NCI-H510A (cell line): ENCODE data around the gene CCDC89.
A peak's percentile ranks its signal among the peaks of the same experiment; 100 is the strongest.

Experiments used
- DNase-seq: peaks from one replicate; lab custom pipeline; 2025; lab: John Stamatoyannopoulos, UW

The CCDC89 gene

GRCh38 chr11:85685820-85686459 is at the start of gene CCDC89:
Gene CCDC89 (minus strand): TSS chr11:85686195. CDS start chr11:85686130, 65 bp downstream.
- DNase-seq: peak; percentile 81

- DNase-seq: no peak
Measured at GRCh38 chr11:85732965-85733364, 47.0 kb upstream of the CCDC89 start.

DNA sequence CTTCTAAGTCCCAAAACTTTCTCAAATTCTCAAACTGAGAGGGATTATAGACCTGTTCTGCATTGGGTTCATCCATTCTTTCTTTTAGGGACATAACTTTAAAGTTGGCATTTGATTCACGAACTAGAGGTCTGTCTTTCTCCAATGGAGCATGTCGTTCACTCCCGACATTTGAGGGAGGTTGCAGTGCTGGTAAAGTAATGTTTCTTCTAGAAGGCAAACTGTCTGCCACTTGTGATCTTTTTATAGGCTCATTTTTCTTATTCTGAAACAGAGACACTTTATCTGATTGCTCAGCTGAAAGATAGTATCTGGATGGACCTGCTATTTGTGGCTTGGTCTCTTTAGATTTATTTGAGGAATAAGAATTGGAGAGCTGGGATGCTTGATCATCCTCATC is 40.4 kb upstream of the CCDC89 start:
- no peak for DNase-seq

GRCh38 chr11:85725510-85726258 is 39.7 kb upstream of the CCDC89 start:
- no peak for DNase-seq

GRCh38 chr11:85724748-85725465 is 38.9 kb upstream of the CCDC89 start:
- DNase-seq: no peak

- DNase-seq: no peak
Measured at GRCh38 chr11:85723088-85723487, 37.1 kb upstream of the CCDC89 start.

GRCh38 chr11:85721191-85721590 is 35.2 kb upstream of the CCDC89 start:
- DNase-seq: no peak

GRCh38 chr11:85718991-85719807 is 33.2 kb upstream of the CCDC89 start:
- no peak for DNase-seq

DNA sequence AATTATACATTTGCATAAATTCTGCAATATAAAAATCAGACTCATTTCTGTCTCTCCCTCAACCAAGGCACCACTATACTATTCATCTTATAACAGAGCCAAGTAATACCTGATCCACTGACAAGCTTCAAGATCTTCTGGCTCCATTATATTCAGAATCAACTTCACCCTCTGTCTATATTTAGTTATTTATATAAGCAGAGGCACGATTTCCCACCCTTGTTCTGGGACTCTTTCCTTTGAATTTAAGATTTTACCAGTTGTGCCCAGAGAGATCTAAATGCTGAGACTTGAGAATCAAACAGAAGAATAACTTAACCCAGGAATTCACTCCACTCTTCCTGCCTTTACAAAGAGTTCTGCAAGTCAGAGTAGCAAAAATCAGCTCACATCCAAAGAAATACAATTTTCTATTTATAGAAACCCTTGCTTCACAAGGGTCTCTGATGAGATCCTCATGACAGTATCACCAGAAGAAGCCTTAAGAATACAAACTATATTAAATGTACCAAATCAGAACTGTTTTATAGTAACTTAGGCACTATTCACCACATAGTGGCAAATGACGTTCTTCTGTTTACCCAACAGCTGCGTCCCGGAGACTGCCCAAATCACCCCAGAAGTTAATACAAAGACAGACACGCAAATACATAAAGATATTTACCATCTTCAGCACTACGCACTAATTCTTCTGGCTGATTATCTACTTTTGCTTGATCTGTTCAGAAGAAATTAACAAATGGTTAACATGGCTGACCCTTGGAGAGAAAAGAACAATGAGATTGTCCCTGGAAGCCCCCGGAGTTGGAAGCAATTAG is 32.3 kb upstream of the CCDC89 start:
- DNase-seq: no peak

DNA sequence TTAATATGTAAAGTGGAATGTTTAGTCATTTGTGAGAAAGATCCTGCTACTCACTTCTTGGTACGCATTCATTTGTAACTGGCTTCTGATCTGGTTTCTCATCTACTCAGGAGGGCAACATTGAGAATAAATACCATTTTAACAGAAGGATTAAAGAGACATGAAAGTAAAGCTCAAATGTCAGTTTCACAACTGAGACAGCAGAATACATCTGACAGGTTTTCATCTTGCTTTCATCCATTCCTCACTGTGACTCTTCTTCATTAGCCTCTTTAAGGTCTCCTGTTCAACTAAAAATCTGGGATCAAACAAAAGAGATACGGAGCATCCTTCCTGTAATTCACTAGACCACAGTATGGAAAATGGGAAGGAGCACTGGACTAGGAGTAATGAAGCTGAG is 31.4 kb upstream of the CCDC89 start:
- no peak for DNase-seq

DNA sequence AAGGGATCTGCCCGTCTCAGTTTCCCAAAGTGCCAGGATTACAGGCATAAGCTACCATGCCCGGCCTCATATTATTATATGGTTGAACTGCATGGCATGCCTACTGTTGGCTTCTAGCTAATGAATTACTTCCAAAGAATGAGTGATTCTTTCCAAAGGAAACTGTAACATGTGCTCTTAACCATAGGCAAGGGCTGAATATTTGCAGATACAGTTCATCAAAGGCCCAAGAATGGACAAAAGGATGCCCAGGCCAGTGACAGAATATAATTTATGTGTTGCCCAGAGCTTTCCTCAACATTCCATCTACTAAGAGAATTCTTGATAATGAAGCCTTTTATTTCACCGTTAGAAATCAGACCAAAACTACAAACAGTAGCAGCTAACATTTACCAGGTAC is 27.0 kb upstream of the CCDC89 start:
- no peak for DNase-seq

- no peak for DNase-seq
Measured at GRCh38 chr11:85710917-85711316, 24.9 kb upstream of the CCDC89 start.

- DNase-seq: no peak
Measured at GRCh38 chr11:85709941-85710702, 24.1 kb upstream of the CCDC89 start.

DNA sequence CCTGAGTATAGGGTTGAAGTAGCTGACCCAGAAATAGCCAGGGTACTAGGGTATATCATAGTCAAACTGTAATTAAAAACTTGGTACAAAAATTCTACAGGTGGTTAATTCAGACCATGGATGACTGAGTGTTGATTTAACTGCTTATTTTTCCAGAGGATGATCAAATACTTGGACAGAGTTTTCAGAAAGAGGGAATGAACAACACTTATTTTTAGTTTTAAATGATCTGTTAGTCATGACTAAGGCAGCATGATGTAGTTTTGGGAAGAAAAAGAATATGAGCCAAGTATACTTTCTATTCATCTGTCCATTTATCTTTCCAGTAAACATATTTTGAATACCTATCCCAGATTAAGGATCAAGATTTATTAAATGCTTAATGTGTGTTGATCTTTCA is 19.8 kb upstream of the CCDC89 start:
- DNase-seq: no peak

- no peak for DNase-seq
Measured at GRCh38 chr11:85704967-85705366, 19.0 kb upstream of the CCDC89 start.

GRCh38 chr11:85699957-85700741 is 14.2 kb upstream of the CCDC89 start:
- DNase-seq: no peak

GRCh38 chr11:85698195-85698594 is 12.2 kb upstream of the CCDC89 start:
- DNase-seq: no peak

- no peak for DNase-seq
Measured at GRCh38 chr11:85697747-85698146, 11.8 kb upstream of the CCDC89 start.

DNA sequence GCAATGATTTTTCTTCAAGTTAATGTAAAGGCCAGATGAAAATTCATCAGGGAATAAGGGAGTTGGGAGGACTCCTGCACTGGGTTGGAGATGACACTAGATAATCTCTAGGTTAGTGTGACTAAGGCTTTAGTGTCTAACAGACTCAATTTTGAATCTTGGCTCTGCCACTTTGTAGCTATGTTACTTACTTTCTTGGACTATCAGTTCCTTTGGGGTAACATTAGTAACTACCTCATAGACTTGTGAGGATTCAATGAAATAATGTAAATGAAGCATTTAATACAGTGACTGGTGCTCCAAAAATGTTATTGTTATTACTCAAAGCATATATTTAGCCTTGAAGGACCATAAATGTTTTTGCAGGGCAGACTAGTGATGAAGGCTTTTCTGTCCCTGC is 9.6 kb upstream of the CCDC89 start:
- no peak for DNase-seq
